ENCODE measurements around the gene PRR36. TPM values are rescaled to one million over a fixed set of nuclear protein-coding genes. Genes with fewer than 3 reads are reported as not detected.

Gene PRR36
- total RNA-seq (ENCODE audit: low replicate concordance): not detected in 2 replicates

GRCh38 chr19:7874076-7874896, at the start of gene PRR36:
Gene PRR36, minus strand, starts transcription at chr19:7874390. Its CDS starts 701 bp downstream, at chr19:7873689.

GRCh38 chr19:7919610-7920518, 45.7 kb upstream of the PRR36 start, which contains the start of gene SNAPC2:
Gene SNAPC2, plus strand, starts transcription at chr19:7920338. Its CDS starts 29 bp downstream, at chr19:7920367.

GRCh38 chr19:7914598-7915045, 40.4 kb upstream of the PRR36 start, which contains the start of gene TGFBR3L:
Gene TGFBR3L, plus strand, starts transcription at chr19:7914830.

GRCh38 chr19:7903244-7904073, 29.3 kb upstream of the PRR36 start, which contains the start of gene MAP2K7:
Gene MAP2K7, plus strand, starts transcription at chr19:7903877. Its CDS starts 68 bp downstream, at chr19:7903945.

GRCh38 chr19:7888145-7888825, 14.1 kb upstream of the PRR36 start, which contains the start of gene LRRC8E:
Gene LRRC8E, plus strand, starts transcription at chr19:7888510. Its CDS starts 7,094 bp downstream, at chr19:7895604.

GRCh38 chr19:7829561-7830271, 44.5 kb downstream of the PRR36 start, which contains the start of gene EVI5L:
Gene EVI5L, plus strand, starts transcription at chr19:7830218. Its CDS starts 16,325 bp downstream, at chr19:7846543.

Other genes starting within 250 kb of the PRR36 start
- gene XAB2, start 244.8 kb downstream of the PRR36 start, total RNA-seq (ENCODE audit: low replicate concordance): 23.5 and 24.5 TPM in 2 replicates
- gene PET100, start 244.6 kb downstream of the PRR36 start, total RNA-seq (ENCODE audit: low replicate concordance): 35.3 and 48.3 TPM in 2 replicates
- not detected in 2 replicates for gene PCP2, start 240.7 kb downstream of the PRR36 start, total RNA-seq (ENCODE audit: low replicate concordance)
- gene STXBP2, start 237.3 kb downstream of the PRR36 start, total RNA-seq (ENCODE audit: low replicate concordance): 17.8 and 37.1 TPM in 2 replicates
- not detected in 2 replicates for gene RETN, start 205.3 kb downstream of the PRR36 start, total RNA-seq (ENCODE audit: low replicate concordance)
- gene MCEMP1, start 197.3 kb downstream of the PRR36 start, total RNA-seq (ENCODE audit: low replicate concordance): not detected in 2 replicates
- gene TRAPPC5, start 193.6 kb downstream of the PRR36 start, total RNA-seq (ENCODE audit: low replicate concordance): 164 and 360 TPM in 2 replicates
- gene FCER2, start 172.3 kb downstream of the PRR36 start, total RNA-seq (ENCODE audit: low replicate concordance): not detected in 2 replicates
- not detected in 2 replicates for gene CLEC4G, start 142.3 kb downstream of the PRR36 start, total RNA-seq (ENCODE audit: low replicate concordance)
- gene CD209, start 126.9 kb downstream of the PRR36 start, total RNA-seq (ENCODE audit: low replicate concordance): not detected in 2 replicates
- gene CLEC4M, start 111.1 kb downstream of the PRR36 start, total RNA-seq (ENCODE audit: low replicate concordance): not detected in 2 replicates
- gene EVI5L, start 44.2 kb downstream of the PRR36 start, total RNA-seq (ENCODE audit: low replicate concordance): 13.1 and 16.2 TPM in 2 replicates
- 4.3 and 5.6 TPM in 2 replicates for gene LRRC8E, start 14.1 kb upstream of the PRR36 start, total RNA-seq (ENCODE audit: low replicate concordance)
- gene MAP2K7, start 29.5 kb upstream of the PRR36 start, total RNA-seq (ENCODE audit: low replicate concordance): 8.1 and 9.4 TPM in 2 replicates
- 1.3 TPM in 1 of 2 replicates, not detected in the other for gene TGFBR3L, start 40.4 kb upstream of the PRR36 start, total RNA-seq (ENCODE audit: low replicate concordance)
- 7.3 and 13.7 TPM in 2 replicates for gene SNAPC2, start 45.9 kb upstream of the PRR36 start, total RNA-seq (ENCODE audit: low replicate concordance)
- gene CTXN1, start 51.7 kb upstream of the PRR36 start, total RNA-seq (ENCODE audit: low replicate concordance): 0.12 and 2.8 TPM in 2 replicates
- gene TIMM44, start 69.3 kb upstream of the PRR36 start, total RNA-seq (ENCODE audit: low replicate concordance): 56.6 and 66.4 TPM in 2 replicates
- 17.4 and 37.5 TPM in 2 replicates for gene ELAVL1, start 131.3 kb upstream of the PRR36 start, total RNA-seq (ENCODE audit: low replicate concordance)
- not detected in 2 replicates for gene CCL25, start 178.4 kb upstream of the PRR36 start, total RNA-seq (ENCODE audit: low replicate concordance)

Measured in smooth muscle cell of the coronary artery (primary cell).